A673 (cell line): ENCODE measurements around the gene ITPR1. TPM values are rescaled to one million over a fixed set of nuclear protein-coding genes. Genes with fewer than 3 reads are reported as not detected.

ENCODE experiments used
- BruUV-seq: library from RNA; stranded (reverse); fragments of 400-500 nt; replicated peaks from 2 replicates; lab custom pipeline; 2021; lab: Mats Ljungman, UMichigan
- CTCF ChIA-PET: fragments of 300-600 bp; sonication (Branson Sonifier 250); formaldehyde crosslinking; loops from one replicate; lab custom pipeline; 2022; ENCODE audit warnings: antibody characterized with exemption; lab: Charles Lee
- POLR2A ChIA-PET: fragments of 300-600 bp; sonication (Branson Sonifier 250); formaldehyde crosslinking; loops from one replicate; lab custom pipeline; 2022; ENCODE audit warnings: antibody characterized with exemption; ENCODE audit not compliant: low non-redundant PET; lab: Charles Lee
- DNase-seq: peaks from one replicate; pipeline ENCODE4 v3.0.0-alpha.2; 2015; ENCODE audit warnings: low spot score
- H3K27ac ChIP-seq: fragments of 200-600 bp; sonication (generic); 2 replicates; pipeline ENCODE4 v1.5.1; 2016; ENCODE audit warnings: mixed run types, low read depth, mild to moderate bottlenecking, mixed read lengths, antibody characterized with exemption, low read length; ENCODE audit not compliant: poor library complexity, severe bottlenecking
- H3K27me3 ChIP-seq: fragments of 200-600 bp; sonication (generic); replicated peaks from 2 replicates; pipeline ENCODE4 v1.6.1; 2017; ENCODE audit warnings: mixed run types, low read depth, mild to moderate bottlenecking, mixed read lengths, antibody characterized with exemption, low read length; ENCODE audit not compliant: insufficient read depth, poor library complexity
- H3K36me3 ChIP-seq: fragments of 200-600 bp; sonication (generic); 2 replicates; pipeline ENCODE4 v1.6.1; 2016; ENCODE audit warnings: mixed run types, mild to moderate bottlenecking, mixed read lengths, antibody characterized with exemption, low read length; ENCODE audit not compliant: insufficient read depth, poor library complexity, severe bottlenecking
- H3K4me1 ChIP-seq: fragments of 200-600 bp; sonication (generic); 2 replicates; pipeline ENCODE4 v1.6.1; 2017; ENCODE audit warnings: mixed run types, mild to moderate bottlenecking, mixed read lengths, antibody characterized with exemption, low read length; ENCODE audit not compliant: insufficient read depth, poor library complexity, severe bottlenecking
- H3K4me3 ChIP-seq: fragments of 200-600 bp; sonication (generic); 2 replicates; pipeline ENCODE4 v1.5.1; 2016; ENCODE audit warnings: low read depth, mixed run types, mild to moderate bottlenecking, mixed read lengths, low read length; ENCODE audit not compliant: poor library complexity, severe bottlenecking
- H3K9me3 ChIP-seq: fragments of 200-600 bp; sonication (generic); 2 replicates; pipeline ENCODE4 v1.6.1; 2016; ENCODE audit warnings: mixed run types, low read depth, mild to moderate bottlenecking, mixed read lengths, antibody characterized with exemption, low read length; ENCODE audit not compliant: poor library complexity, severe bottlenecking
- CTCF ChIP-seq: fragments of 300-800, 200-600 bp; sonication (generic); conservative IDR thresholded peaks from 2 replicates; pipeline ENCODE4 v1.5.1; 2017; ENCODE audit warnings: low read depth, mild to moderate bottlenecking, antibody characterized with exemption, low read length, moderate library complexity, mixed read lengths
- EZH2 ChIP-seq: fragments of 200-600 bp; sonication (generic); IDR thresholded peaks from 2 replicates; pipeline ENCODE4 v1.6.1; 2017; ENCODE audit warnings: borderline replicate concordance, low read depth, mild to moderate bottlenecking, mixed read lengths, antibody characterized with exemption, low read length; ENCODE audit not compliant: poor library complexity, severe bottlenecking
- intact Hi-C: fragments of 100-400 bp; cut with micrococcal nuclease; formaldehyde crosslinking; loops from one replicate; pipeline ENCODE4 v1.10.0; 2022; ENCODE audit not compliant: unreplicated experiment
- total RNA-seq: library from RNA; stranded (reverse); gene quantifications from 2 replicates; pipeline ENCODE4 v1.2.3, GENCODE V29; 2021

ITPR1 gene
- total RNA-seq, 1 experiment from 2014 or later = 8.6 TPM

- Histone ChIP-seq H3K36me3 (no peaks in the 10 kb centered on the region), H3K27me3 (no peaks in the 10 kb centered on the region), H3K4me1 (no peaks in the 10 kb centered on the region), H3K9me3 (no peaks in the 10 kb centered on the region), H3K4me3 (no peak overlapping the region), H3K27ac (no peak overlapping the region)
- ChIA-PET POLR2A (no interaction called here), CTCF (no interaction called here)
- TF ChIP-seq CTCF (no peak), EZH2 (no peak)
- no peak for DNase-seq
- intact Hi-C loops = no loop called here
- BruUV-seq = no TSS peak
Measured at GRCh38 chr3:4877173-4877787, 384.1 kb downstream of the ITPR1 start.

DNA sequence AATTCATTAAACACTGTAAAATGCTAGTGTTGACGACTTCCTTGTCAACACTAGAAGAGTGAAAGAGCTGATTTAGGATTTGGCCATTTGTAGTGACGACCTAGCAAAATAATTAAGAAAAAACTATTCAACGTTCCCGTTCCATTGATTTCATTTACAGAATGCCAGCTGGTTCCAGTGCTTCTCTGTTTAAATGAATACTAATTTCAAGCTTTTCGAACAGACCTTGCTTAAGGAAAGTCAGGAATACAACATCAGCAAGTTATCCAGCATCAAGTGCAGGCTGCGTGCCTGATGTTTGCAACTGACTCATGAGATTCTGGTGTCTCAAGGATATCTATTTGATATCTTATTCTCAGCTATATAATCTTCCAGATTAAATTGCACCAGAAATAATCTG is 387.7 kb downstream of the ITPR1 start:
- no peak for DNase-seq
- ChIA-PET CTCF (no interaction called here), POLR2A (interaction anchor here (1.0 kb wide), 1 partner anchor 45 kb away, joined by 3 read pairs; no protein-coding TSS in a partner anchor)
- Histone ChIP-seq H3K36me3 (no peaks in the 10 kb centered on the region), H3K9me3 (no peaks in the 10 kb centered on the region), H3K27me3 (no peaks in the 10 kb centered on the region), H3K4me1 (no peaks in the 10 kb centered on the region), H3K4me3 (no peak overlapping the region), H3K27ac (no peak overlapping the region)
- no TSS peak for BruUV-seq
- intact Hi-C loops = no loop called here
- TF ChIP-seq CTCF = no peak
- no peak for TF ChIP-seq EZH2

DNA sequence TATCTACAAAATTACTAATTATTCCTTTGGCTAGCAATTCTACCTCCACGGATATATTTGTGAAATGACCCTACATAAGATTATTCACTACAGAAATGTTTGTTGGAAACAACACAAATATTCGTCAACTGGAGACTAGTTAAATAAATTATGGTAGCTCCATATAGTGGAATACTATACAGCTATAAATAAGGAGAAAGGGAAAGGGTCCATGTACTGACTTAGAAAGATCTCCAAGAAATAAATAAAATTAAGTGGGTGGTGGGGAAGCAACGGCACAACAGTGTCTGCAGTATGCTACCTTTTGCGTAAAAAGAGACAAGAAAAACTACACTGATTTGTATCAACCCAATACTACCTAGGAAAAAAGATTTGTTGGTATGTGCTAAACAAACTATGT is 389.4 kb downstream of the ITPR1 start:
- no peaks in the 10 kb centered on the region for H3K9me3 ChIP-seq
- TF ChIP-seq CTCF (no peak), EZH2 (no peak)
- H3K4me1 ChIP-seq = no peaks in the 10 kb centered on the region
- ChIA-PET CTCF (no interaction called here), POLR2A (no interaction called here)
- no TSS peak for BruUV-seq
- intact Hi-C loops = no loop called here
- no peak for DNase-seq
- H3K27me3 ChIP-seq = no peaks in the 10 kb centered on the region
- H3K27ac ChIP-seq = no peak overlapping the region
- no peak overlapping the region for H3K4me3 ChIP-seq
- no peaks in the 10 kb centered on the region for H3K36me3 ChIP-seq
